ENCODE data around the gene HPCAL1.

Gene HPCAL1

DNA sequence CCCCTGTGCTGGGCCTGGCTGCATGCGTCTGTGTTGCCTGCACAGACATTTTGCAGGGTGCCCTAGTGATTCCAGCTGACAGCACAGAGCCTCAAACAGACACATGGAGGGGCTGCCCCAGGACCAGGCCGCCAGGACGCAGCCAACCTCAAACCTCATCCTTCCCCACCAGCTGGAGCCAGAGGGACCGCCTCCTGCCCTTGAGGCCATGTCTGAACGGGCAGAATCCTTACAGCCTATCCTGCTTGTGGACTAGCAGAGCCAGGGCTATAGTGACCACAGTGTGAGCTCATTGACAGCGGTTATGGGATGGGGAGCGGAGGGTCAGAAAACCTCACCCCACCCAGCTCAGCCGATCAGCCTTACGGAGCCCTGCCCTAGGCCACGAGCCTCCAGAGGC is 123.0 kb downstream of the HPCAL1 start:
- Histone ChIP-seq H4K20me1 (ENCODE audit: low read depth, low read length) (no peaks in the 10 kb centered on the region), H3K9me2 (replicated peaks; ENCODE audit: insufficient read depth, low read length) (no peaks in the 10 kb centered on the region), H3K9ac (ENCODE audit: low read length) (no peak overlapping the region), H2AFZ (ENCODE audit: low read depth, low read length, severe bottlenecking) (no peak overlapping the region), H3K27me3 (ENCODE audit: low read length) (no peaks in the 10 kb centered on the region), H3K36me3 (ENCODE audit: low read length) (no peaks in the 10 kb centered on the region), H3K4me3 (ENCODE audit: insufficient read depth, low read length, poor library complexity, severe bottlenecking) (no peak overlapping the region), H3K27ac (ENCODE audit: low read depth, low read length) (no peak overlapping the region), H3K4me2 (ENCODE audit: low read depth, low read length, poor library complexity, severe bottlenecking) (no peak overlapping the region), H3F3A (ENCODE audit: insufficient read depth) (no peaks in the 10 kb centered on the region), H3K9me3 (ENCODE audit: insufficient read depth, low read length) (no peaks in the 10 kb centered on the region), H3K79me2 (ENCODE audit: insufficient read depth, low read length) (no peaks in the 10 kb centered on the region)
- no peak for TF ChIP-seq EZH2phosphoT487 (conservative IDR thresholded peaks at IDR 0.05; ENCODE audit: low read length)
- TF ChIP-seq, protein P1, sequence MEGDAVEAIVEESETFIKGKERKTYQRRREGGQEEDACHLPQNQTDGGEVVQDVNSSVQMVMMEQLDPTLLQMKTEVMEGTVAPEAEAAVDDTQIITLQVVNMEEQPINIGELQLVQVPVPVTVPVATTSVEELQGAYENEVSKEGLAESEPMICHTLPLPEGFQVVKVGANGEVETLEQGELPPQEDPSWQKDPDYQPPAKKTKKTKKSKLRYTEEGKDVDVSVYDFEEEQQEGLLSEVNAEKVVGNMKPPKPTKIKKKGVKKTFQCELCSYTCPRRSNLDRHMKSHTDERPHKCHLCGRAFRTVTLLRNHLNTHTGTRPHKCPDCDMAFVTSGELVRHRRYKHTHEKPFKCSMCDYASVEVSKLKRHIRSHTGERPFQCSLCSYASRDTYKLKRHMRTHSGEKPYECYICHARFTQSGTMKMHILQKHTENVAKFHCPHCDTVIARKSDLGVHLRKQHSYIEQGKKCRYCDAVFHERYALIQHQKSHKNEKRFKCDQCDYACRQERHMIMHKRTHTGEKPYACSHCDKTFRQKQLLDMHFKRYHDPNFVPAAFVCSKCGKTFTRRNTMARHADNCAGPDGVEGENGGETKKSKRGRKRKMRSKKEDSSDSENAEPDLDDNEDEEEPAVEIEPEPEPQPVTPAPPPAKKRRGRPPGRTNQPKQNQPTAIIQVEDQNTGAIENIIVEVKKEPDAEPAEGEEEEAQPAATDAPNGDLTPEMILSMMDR (IDR thresholded peaks at IDR 0.05; ENCODE audit: insufficient read depth, low read length, poor library complexity, severe bottlenecking): no peak

DNA sequence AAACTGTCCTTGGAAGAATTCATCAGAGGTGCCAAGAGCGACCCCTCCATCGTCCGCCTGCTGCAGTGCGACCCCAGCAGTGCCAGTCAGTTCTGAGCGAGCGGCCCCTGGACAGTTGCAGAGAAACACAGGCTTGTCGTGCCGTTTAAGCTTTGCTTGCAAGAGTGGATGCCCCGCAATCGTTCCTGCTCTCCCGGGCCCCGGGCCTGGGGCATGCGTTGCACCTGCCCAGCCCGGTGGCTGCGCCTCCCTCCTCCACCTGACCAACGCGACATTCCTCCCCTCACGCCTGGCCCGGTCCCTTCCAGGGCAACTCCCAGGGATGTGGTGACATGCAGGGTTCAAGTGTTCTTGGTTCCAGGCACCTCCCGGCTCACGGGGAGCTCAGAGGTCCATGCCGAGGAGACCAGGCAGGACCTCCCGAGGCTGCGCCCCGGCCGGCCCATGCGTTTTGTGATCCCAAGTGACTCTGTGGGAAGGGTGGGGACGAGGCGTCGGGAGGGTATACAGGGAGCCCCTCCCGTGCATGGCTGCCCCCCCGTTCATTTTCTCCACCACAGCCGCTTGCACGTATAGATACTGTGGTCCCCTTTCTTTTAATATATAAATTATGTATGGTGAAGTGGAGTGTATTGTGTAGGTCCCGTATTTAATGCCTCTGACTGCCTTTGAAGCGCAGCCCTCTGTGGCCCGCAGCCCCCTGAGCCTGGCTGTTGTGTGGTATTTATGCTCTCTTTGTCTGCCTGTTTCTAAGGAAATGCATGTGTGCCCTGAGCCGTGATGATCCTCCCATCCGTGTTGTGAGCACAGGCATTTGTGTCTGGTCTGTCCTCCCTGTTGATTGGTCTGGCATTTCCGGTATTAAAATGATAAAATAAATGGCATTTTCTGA is 124.3 kb downstream of the HPCAL1 start:
- no peaks in the 10 kb centered on the region for H3K79me2 ChIP-seq (ENCODE audit: insufficient read depth, low read length)

DNA sequence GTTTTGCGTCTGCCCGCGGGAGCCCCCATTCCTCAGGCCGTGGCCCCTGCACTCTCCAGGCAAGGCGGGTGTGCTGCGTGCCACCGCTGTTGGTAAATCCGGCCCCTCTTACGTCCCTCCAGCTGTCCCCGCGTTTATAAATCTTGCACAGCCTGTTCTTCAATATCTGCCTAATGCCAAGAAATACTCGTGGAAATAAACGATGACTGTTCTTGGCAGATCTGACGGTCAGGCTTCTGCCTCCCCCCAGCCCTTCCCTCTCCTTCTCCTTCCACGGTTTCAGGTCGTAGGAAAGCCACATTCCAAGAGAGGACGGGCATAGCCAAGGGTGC is 124.9 kb downstream of the HPCAL1 start:
- Histone ChIP-seq H3K9me3 (ENCODE audit: insufficient read depth, low read length) (no peaks in the 10 kb centered on the region), H2AFZ (ENCODE audit: low read depth, low read length, severe bottlenecking) (no peak overlapping the region), H3K36me3 (ENCODE audit: low read length) (no peaks in the 10 kb centered on the region), H3K27ac (ENCODE audit: low read depth, low read length) (no peak overlapping the region), H3K27me3 (ENCODE audit: low read length) (no peaks in the 10 kb centered on the region), H4K20me1 (ENCODE audit: low read depth, low read length) (no peaks in the 10 kb centered on the region), H3K9me2 (replicated peaks; ENCODE audit: insufficient read depth, low read length) (no peaks in the 10 kb centered on the region), H3K4me3 (ENCODE audit: insufficient read depth, low read length, poor library complexity, severe bottlenecking) (no peak overlapping the region), H3K79me2 (ENCODE audit: insufficient read depth, low read length) (no peaks in the 10 kb centered on the region), H3K9ac (ENCODE audit: low read length) (no peak overlapping the region), H3K4me2 (ENCODE audit: low read depth, low read length, poor library complexity, severe bottlenecking) (no peak overlapping the region), H3F3A (ENCODE audit: insufficient read depth) (no peaks in the 10 kb centered on the region)
- TF ChIP-seq EZH2phosphoT487 (conservative IDR thresholded peaks at IDR 0.05; ENCODE audit: low read length): no peak
- TF ChIP-seq, protein P1 (IDR thresholded peaks at IDR 0.05; ENCODE audit: insufficient read depth, low read length, poor library complexity, severe bottlenecking): no peak

More for the DNA sequence above, 124.3 kb downstream of the HPCAL1 start:
- Histone ChIP-seq H3K9ac (ENCODE audit: low read length) (no peak overlapping the region), H3K9me3 (ENCODE audit: insufficient read depth, low read length) (no peaks in the 10 kb centered on the region), H3F3A (ENCODE audit: insufficient read depth) (no peaks in the 10 kb centered on the region), H4K20me1 (ENCODE audit: low read depth, low read length) (no peaks in the 10 kb centered on the region), H3K4me3 (ENCODE audit: insufficient read depth, low read length, poor library complexity, severe bottlenecking) (no peak overlapping the region), H2AFZ (ENCODE audit: low read depth, low read length, severe bottlenecking) (no peak overlapping the region), H3K27me3 (ENCODE audit: low read length) (no peaks in the 10 kb centered on the region), H3K4me2 (ENCODE audit: low read depth, low read length, poor library complexity, severe bottlenecking) (no peak overlapping the region), H3K27ac (ENCODE audit: low read depth, low read length) (no peak overlapping the region), H3K9me2 (replicated peaks; ENCODE audit: insufficient read depth, low read length) (no peaks in the 10 kb centered on the region), H3K36me3 (ENCODE audit: low read length) (no peaks in the 10 kb centered on the region)
- TF ChIP-seq EZH2phosphoT487 (conservative IDR thresholded peaks at IDR 0.05; ENCODE audit: low read length): no peak
- TF ChIP-seq, protein P1 (IDR thresholded peaks at IDR 0.05; ENCODE audit: insufficient read depth, low read length, poor library complexity, severe bottlenecking): no peak

Data from SU-DHL-6 (cell line).